ENCODE data around the gene MCF2L.

Gene MCF2L

GRCh38 chr13:112951674-112952371, 17.2 kb upstream of the MCF2L start:
- DNase-seq: no peak

GRCh38 chr13:112952759-112953551, 16.1 kb upstream of the MCF2L start:
- DNase-seq: no peak

- no peak for DNase-seq
These were observed 15.2 kb upstream of the MCF2L start for GRCh38 chr13:112953591-112954487.

GRCh38 chr13:112954488-112955270, 14.3 kb upstream of the MCF2L start:
- no peak for DNase-seq

GRCh38 chr13:112955271-112955937, 13.6 kb upstream of the MCF2L start:
- no peak for DNase-seq

- no peak for DNase-seq
These were observed 13.1 kb upstream of the MCF2L start for GRCh38 chr13:112955956-112956355.

- no peak for DNase-seq
These were observed 12.3 kb upstream of the MCF2L start for GRCh38 chr13:112956571-112957294.

GRCh38 chr13:112957295-112957677, 11.7 kb upstream of the MCF2L start:
- no peak for DNase-seq

GRCh38 chr13:112958127-112958989, 10.7 kb upstream of the MCF2L start:
- DNase-seq: no peak

GRCh38 chr13:112959206-112959605, 9.8 kb upstream of the MCF2L start:
- DNase-seq: no peak

GRCh38 chr13:112959701-112960542, 9.1 kb upstream of the MCF2L start:
- no peak for DNase-seq

GRCh38 chr13:112960706-112961105, 8.3 kb upstream of the MCF2L start:
- no peak for DNase-seq

GRCh38 chr13:112961457-112962369, 7.3 kb upstream of the MCF2L start:
- DNase-seq: no peak

- DNase-seq: no peak
These were observed 6.6 kb upstream of the MCF2L start for GRCh38 chr13:112962396-112962795.

GRCh38 chr13:112962911-112963625, 5.9 kb upstream of the MCF2L start:
- DNase-seq: no peak

GRCh38 chr13:112963641-112964040, 5.4 kb upstream of the MCF2L start:
- DNase-seq: no peak

GRCh38 chr13:112964971-112965492, 4.0 kb upstream of the MCF2L start:
- DNase-seq: no peak
